GM12864 (cell line): ENCODE measurements around the gene FNDC3B.

ENCODE experiments used
- DNase-seq: peaks from one replicate; pipeline ENCODE4 v3.0.0-alpha.2; 2011; ENCODE audit warnings: low read depth
- H3K4me3 ChIP-seq: 2 replicates; pipeline ENCODE4 v1.5.1; 2011; ENCODE audit warnings: mild to moderate bottlenecking, low read depth, low read length, control low read depth
- TF ChIP-seq, protein P1 (sequence below): IDR thresholded peaks from 2 replicates; pipeline ENCODE4 v1.5.1; 2011; ENCODE audit warnings: low read depth, mild to moderate bottlenecking, moderate library complexity, low read length, control low read depth, inconsistent platforms; ENCODE audit errors: missing control alignments

Gene FNDC3B

DNA sequence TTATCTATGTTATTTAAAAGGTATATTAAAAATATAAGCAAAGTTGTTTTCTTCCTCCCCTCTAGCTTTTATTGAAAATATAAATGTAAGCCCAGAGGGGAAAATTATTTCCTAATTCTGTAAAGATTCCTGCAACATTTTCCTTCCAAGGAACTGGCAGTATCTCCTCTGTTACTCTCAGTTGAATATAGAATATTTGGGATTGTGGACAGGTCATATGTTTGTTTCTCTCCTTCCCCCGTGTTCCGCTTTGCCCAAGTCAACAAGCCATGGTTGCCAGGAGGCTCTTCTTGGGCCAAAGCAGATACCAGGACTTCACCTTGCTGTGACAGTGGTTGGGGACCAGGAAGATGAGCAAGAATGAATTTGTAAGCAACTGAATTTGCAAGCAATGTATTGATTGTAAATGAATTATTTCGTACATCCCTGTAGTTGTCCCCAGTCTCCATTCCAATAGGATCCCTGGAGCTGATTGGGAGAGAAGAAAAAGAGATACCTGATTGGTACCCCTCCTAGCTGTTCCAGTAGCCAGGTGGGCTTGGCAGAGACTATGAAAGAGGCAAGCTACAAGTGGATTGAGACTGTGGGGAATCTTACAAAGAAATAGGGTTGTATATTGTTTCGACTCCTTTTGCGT, 130.8 kb downstream of the FNDC3B start:
- TF ChIP-seq, protein P1, sequence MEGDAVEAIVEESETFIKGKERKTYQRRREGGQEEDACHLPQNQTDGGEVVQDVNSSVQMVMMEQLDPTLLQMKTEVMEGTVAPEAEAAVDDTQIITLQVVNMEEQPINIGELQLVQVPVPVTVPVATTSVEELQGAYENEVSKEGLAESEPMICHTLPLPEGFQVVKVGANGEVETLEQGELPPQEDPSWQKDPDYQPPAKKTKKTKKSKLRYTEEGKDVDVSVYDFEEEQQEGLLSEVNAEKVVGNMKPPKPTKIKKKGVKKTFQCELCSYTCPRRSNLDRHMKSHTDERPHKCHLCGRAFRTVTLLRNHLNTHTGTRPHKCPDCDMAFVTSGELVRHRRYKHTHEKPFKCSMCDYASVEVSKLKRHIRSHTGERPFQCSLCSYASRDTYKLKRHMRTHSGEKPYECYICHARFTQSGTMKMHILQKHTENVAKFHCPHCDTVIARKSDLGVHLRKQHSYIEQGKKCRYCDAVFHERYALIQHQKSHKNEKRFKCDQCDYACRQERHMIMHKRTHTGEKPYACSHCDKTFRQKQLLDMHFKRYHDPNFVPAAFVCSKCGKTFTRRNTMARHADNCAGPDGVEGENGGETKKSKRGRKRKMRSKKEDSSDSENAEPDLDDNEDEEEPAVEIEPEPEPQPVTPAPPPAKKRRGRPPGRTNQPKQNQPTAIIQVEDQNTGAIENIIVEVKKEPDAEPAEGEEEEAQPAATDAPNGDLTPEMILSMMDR, result no peak
- DNase-seq, result no peak
- H3K4me3 ChIP-seq, result no peak overlapping the region

- no peak for DNase-seq
- no peak overlapping the region for H3K4me3 ChIP-seq
- TF ChIP-seq, protein P1, result no peak
Measured at GRCh38 chr3:172170841-172171240, 131.5 kb downstream of the FNDC3B start.

DNA sequence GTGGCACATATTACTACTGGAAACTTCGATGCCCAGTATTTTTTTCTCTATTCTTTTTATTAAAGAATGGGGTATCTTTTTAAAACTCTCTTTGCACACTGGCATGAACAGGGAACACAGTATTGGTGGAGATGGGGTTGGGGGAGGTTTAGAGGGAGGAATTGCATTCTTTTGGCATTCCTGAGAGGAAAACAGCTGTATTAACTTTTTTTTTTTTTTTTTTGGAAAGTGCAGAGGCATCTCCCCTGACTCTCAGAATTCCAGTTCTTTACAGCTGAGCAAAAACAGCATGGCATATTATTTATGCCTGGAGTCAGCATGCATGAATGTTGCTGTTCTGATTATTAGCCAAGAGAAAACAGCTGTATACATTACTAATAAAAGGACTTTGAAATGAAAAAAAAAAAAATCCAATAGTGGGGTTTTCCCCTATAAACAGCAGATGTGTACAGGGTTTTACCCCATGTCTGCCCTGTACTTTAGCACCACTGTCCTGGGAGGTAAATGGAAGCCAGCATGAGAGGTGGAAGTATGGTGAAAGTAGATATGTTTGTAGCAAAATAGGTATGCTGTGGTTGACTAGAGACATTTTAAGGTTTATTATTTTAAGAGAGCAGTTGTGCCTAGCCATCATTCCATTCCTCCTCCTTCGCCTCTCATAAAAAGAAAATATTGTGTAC, 132.2 kb downstream of the FNDC3B start:
- DNase-seq, result no peak
- TF ChIP-seq, protein P1, result no peak
- H3K4me3 ChIP-seq, result no peak overlapping the region

- H3K4me3 ChIP-seq, result no peak overlapping the region
- TF ChIP-seq, protein P1, result no peak
Measured at GRCh38 chr3:172173316-172174254, 134.2 kb downstream of the FNDC3B start.

DNA sequence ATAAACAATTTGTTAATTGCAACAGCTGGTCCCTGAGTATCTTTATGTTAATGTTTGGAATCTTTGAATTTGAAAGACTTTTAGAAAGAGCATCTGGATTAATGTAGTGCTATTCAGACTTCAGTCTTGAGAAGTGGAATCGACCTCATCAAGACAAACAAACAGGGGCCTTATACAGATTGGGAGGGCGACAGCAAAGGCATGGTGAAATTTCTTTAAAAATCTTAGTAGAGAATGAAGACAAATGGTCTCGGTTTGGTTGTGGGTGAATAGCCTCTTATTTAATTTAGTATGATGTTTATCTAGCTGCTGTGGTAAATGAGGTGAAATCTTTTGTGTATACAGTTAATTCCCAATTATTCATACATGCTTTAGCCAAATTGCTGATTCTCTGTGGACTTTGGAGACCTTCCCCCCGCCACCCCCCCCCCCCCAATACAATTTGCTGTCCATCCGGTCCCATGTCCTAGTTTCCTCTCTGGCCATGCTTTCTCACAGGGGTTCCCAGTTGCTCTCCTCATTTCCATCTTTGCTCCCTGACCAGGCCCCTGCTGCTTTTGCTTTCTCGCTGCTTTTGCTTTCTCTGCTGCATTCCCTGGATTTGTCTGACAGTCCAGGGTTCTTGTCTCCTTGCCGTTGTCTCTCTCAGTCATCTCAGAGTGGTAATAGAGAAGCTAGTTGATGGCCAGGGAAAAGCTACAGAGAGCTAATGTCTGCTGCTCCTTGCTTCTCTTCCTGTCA, 135.3 kb downstream of the FNDC3B start:
- TF ChIP-seq, protein P1, result no peak
- no peak for DNase-seq
- H3K4me3 ChIP-seq, result no peak overlapping the region

More at GRCh38 chr3:172173316-172174254, 134.2 kb downstream of the FNDC3B start:
- no peak for DNase-seq

GRCh38 chr3:172175254-172175599, 135.8 kb downstream of the FNDC3B start:
- no peak overlapping the region for H3K4me3 ChIP-seq
- TF ChIP-seq, protein P1, result no peak
- DNase-seq, result no peak
